Middle frontal gyrus (tissue), 1 donor: ENCODE measurements around the gene PHC2.

Experiments
- DNase-seq: peaks from one replicate; pipeline ENCODE4 v3.0.0-alpha.2; 2015; ENCODE audit warnings: low spot score; ENCODE audit errors: extremely low spot score

Gene PHC2

GRCh38 chr1:33425900-33426299 is 5.0 kb downstream of the PHC2 start:
- DNase-seq: no peak

DNA sequence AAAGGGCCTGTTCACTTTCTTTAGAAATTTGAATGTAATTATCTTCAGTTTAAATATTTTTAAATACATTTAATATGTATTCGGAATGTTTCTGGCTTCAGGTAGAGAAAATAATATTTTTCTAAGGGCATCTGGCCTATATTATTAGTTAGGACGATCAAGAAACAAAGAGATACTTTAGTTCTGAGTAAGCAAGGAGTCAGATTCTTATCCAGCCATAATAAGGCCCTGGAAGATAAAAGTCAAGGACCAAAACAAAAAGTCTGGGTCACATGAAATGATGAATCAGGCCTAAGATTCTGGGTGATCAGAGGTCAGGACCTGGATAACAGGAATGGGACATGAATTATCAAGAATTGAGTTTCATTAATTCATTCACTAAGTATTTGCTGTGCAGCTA is 6.3 kb downstream of the PHC2 start:
- no peak for DNase-seq

GRCh38 chr1:33424205-33424604 is 6.7 kb downstream of the PHC2 start:
- DNase-seq: no peak

GRCh38 chr1:33420870-33421775 is 9.8 kb downstream of the PHC2 start:
- DNase-seq: no peak

- no peak for DNase-seq
These were observed 12.1 kb downstream of the PHC2 start for GRCh38 chr1:33418811-33419210.

GRCh38 chr1:33414879-33415278 is 16.0 kb downstream of the PHC2 start:
- DNase-seq: no peak

DNA sequence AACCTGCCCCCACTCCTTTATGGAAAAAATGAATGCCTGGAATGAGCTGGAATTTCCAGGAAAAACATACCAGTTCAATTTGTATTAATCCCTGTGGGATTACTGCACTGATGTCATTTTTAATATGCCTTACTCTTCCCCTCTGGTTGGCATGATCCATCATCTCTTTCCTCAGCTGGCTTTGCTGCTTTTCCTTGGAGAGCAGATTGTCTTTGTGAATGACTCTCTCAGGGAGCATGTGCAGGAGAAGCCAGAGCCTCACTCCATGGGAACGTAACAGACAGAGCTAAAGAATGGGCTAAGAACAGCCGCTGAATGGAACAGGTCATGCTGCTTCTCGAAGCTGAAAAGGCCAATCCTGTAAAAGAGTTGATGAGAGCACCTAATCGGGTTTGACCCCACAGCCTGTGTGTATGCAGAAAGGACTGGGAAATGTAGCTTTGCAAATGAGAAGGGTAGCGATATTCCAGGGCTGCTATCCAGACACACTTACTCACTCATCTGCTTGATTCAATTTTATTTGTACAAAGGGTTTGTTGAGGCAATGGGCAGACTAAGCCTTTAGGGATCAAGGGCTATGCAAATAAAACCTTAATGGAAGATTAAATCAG is 20.7 kb downstream of the PHC2 start:
- DNase-seq: no peak

DNA sequence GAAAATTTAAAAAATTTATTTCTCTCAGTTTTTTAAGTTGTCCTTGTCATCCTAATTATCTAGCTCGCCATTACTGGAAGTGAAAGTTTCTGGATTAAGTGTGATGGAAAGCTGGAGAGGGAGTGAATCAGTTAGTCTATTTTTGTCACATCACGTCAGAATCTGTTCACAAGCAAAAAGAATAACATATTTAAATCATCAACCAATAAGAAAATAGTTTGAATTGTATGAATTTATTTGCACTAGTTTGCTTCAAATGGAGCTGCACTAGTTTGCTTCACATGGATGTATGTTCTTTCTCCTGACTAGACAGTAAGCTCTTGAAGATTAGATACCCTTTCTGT is 22.8 kb downstream of the PHC2 start:
- no peak for DNase-seq

GRCh38 chr1:33407352-33408092 is 23.4 kb downstream of the PHC2 start:
- no peak for DNase-seq

DNA sequence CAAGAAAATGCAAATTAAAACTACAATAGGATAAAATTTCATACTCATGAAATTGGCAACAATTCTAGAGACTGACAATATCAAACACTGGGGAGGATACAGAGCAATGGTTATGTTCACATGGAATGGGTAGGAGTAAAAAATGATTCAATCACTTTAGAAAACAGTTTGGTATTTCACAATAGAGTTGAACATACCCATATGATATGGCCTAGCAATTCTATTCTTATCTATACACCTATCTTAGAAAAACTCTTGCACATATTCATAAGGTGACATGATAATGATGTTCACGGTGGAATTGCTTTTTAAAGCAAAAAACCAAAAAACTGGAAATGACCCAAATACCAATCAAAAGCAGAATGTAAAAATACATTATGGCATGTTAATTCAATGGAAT is 28.7 kb downstream of the PHC2 start:
- no peak for DNase-seq

DNA sequence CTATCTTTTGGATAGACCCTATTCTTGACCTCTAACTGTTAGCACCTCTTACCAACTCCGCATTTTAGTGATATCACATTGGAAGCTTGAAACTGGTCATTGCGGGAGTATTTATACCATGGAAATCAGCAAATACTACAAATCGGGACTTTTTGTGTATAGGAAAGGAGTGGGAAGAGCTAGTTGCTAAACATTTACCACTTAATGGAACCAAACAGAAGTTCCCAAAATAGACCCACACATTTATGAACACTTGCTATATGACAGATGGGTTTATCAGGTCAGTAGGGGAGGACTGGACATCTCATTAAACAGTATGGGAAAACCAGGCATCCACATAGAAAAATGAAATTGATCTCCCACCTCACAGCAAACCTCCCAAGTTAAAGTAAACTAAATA is 29.4 kb downstream of the PHC2 start:
- no peak for DNase-seq

- DNase-seq: no peak
These were observed 30.6 kb downstream of the PHC2 start for GRCh38 chr1:33400153-33400911.

DNA sequence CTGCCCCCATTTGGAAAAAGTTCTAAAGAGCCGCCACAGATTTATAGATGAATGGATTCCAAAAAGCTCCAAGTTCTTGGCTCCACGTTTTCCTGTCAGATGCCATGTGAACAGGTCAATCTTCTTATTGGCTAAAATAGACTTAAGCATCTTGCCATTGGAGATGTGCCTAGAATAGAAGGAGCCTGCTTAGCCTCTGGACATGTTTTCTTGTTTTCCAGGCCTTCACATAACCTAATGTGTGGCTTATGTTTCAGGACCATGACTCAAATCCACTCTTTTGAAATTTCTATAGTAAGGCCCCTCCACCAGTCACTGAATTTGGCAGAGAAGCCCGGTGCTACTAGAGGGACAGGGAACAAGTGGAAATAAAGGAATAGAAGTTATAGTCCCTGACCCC is 31.5 kb downstream of the PHC2 start:
- DNase-seq: no peak

DNA sequence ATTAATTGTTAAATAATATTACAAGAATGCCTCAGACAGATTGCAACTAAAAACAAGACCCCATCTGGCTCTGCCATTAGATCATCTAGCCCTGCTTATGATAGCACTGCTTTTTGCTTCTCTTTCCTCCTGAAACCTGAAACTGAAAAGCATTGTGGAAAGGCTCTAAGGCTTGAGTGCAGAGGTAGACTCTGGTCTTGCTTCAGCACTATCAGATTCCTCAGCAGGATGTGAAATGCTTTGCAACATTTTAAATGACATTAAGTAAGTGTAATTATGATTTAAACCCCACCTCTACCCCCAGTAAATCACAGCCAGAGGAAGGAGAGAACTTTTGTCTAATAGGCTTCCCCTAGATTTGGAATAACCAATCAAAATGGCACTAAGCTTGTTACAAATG is 32.9 kb downstream of the PHC2 start:
- no peak for DNase-seq

DNA sequence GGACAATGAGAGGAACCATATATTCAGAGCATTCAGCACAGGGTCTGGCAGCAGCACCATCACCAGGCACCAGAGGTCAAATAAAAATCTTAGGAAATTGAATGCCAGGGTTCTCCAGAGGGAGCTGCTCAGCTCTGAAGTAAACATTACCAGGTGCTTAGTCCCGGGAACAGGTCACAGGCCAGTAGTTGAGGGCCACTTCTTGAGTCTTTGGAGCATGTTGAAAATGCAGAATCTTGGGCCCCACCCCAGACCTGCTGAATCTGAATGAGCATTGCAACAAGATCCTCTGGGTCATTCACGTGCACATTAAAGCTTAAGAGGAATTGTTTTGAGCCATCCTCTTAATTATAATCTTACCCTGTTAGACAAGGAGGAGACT is 33.8 kb downstream of the PHC2 start:
- DNase-seq: no peak

- no peak for DNase-seq
These were observed 34.4 kb downstream of the PHC2 start for GRCh38 chr1:33396188-33397124.

- DNase-seq: no peak
These were observed 36.1 kb downstream of the PHC2 start for GRCh38 chr1:33394770-33395169.

GRCh38 chr1:33393991-33394390 is 36.9 kb downstream of the PHC2 start:
- DNase-seq: no peak

DNA sequence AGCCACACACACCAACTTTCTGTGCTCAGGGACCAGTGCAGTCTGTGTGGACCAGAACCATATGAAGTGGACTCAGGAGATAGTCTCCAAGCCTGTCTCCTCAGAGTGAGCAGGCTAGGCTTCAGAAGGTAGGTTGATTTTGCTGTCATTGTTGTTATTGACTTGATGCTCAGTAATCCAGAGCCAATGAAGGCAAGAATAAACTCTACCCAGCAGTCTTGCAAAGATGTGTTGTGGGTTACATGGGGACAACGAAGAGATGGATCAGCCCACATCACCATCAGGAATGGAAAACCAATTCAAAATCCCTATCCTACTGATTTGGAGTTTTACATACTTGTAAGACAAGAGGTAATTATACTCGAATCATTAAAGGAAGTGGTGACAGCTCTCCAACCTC is 37.4 kb downstream of the PHC2 start:
- DNase-seq: no peak

DNA sequence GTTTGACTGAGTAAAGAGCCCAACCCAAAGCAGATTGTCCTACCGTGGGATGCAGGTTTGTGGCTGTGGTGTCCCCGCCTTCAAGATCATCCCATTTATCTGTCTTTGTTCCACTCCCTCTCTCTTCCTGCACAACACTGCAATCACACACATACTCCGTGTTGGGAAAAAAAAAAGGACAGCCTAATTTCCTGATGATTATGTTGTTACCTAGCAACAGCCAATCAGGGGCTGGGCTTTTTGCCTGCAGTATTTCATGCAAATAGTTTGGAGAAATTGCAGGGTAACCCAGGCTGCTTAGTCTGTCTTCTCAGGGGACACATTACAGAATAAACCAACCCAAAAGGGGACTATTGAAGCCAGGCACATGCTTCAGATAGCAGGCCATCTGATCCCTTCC is 38.3 kb downstream of the PHC2 start:
- no peak for DNase-seq

- DNase-seq: no peak
These were observed 38.7 kb downstream of the PHC2 start for GRCh38 chr1:33392206-33392605.
